ENCODE data around the gene SANBR. TPM values are rescaled to one million over a fixed set of nuclear protein-coding genes. Genes with fewer than 3 reads are reported as not detected.
"Not testable (repeated sequence)": the region's sequence is repeated elsewhere in the genome, so short reads cannot be mapped to it uniquely, and the experiment has no call there.

Gene SANBR
- total RNA-seq, 1 experiment from 2014 or later = 10.1 TPM

GRCh38 chr2:61029533-61029932 is 36.1 kb upstream of the SANBR start:
- Histone ChIP-seq H3K79me1 (ENCODE audit: insufficient read depth, low read depth, low read length, poor library complexity, severe bottlenecking) (peaks cover 3% of the 10 kb centered on the region), H3K23me2 (ENCODE audit: insufficient read length, low read depth, low read length, poor library complexity, severe bottlenecking) (no peaks in the 10 kb centered on the region), H3K18ac (ENCODE audit: insufficient read length, low read depth, low read length) (no peak overlapping the region), H3K9ac (ENCODE audit: extremely low read depth, insufficient read length, low read length) (no peak overlapping the region), H2BK15ac (ENCODE audit: low read depth, low read length) (no peak overlapping the region), H2BK20ac (ENCODE audit: low read depth, low read length, poor library complexity, severe bottlenecking) (no peak overlapping the region), H3K4me2 (ENCODE audit: insufficient read depth, insufficient read length, low read length) (no peak overlapping the region), H3K56ac (ENCODE audit: insufficient read length, low read depth, low read length) (no peak overlapping the region), H3K23ac (ENCODE audit: insufficient read length, low read depth, low read length) (no peak overlapping the region), H2AFZ (ENCODE audit: low read length) (no peak overlapping the region), H4K8ac (replicated peaks; ENCODE audit: insufficient read length, low read depth, low read length) (no peak overlapping the region), H4K5ac (ENCODE audit: insufficient read length, low read depth, low read length) (no peak overlapping the region), H3K9me3 (ENCODE audit: control insufficient read depth, low read depth, low read length) (no peaks in the 10 kb centered on the region), H3K14ac (ENCODE audit: insufficient read depth, low read length) (no peak overlapping the region), H3K4ac (ENCODE audit: low read depth, low read length) (no peak overlapping the region), H3K27me3 (ENCODE audit: insufficient read depth, low read length) (no peaks in the 10 kb centered on the region), H4K91ac (ENCODE audit: insufficient read length, low read depth, low read length) (no peak overlapping the region), H2BK5ac (ENCODE audit: insufficient read length, low read length) (no peak overlapping the region), H2BK12ac (ENCODE audit: insufficient read length, low read depth, low read length) (no peak overlapping the region), H4K20me1 (ENCODE audit: control insufficient read depth, insufficient read depth, insufficient read length) (no peaks in the 10 kb centered on the region), H3K4me1 (ENCODE audit: insufficient read depth, low read length) (no peaks in the 10 kb centered on the region), H2BK120ac (ENCODE audit: low read depth, low read length, poor library complexity, severe bottlenecking) (no peak overlapping the region), H3K27ac (ENCODE audit: insufficient read length, low read depth, low read length) (no peak overlapping the region), H3T11ph (ENCODE audit: low read length) (no peak overlapping the region), H3K79me2 (ENCODE audit: insufficient read depth, low read length) (no peaks in the 10 kb centered on the region), H2AK5ac (ENCODE audit: insufficient read length, low read length) (no peak overlapping the region)
- no peak; the same call in 2 of the 3 replicates for TF ChIP-seq CTCF (conservative IDR thresholded peaks at IDR 0.05)
- no CpG with 5 or more reads among the region's 3 CpGs for WGBS (ENCODE audit: extremely low coverage, insufficient read length, low lambda C conversion rate)
- Mint-ChIP-seq H3K4me3 (no peak overlapping the region), H3K27ac (no peak overlapping the region), H3K27me3 (ENCODE audit: low read depth) (no peaks in the 10 kb centered on the region), H3K9me3 (peaks cover 2 to 7% of the 10 kb centered on the region in 2 experiments; a peak in 4 of 5 replicates), H3K36me3 (ENCODE audit: insufficient read depth in 1 of 3, low read depth in 3 of 3) (peaks cover 22 to 40% (median 31%) of the 10 kb centered on the region in 3 experiments), H3K4me1 (no peaks in the 10 kb centered on the region)
- DNase-seq = no peak

GRCh38 chr2:61034592-61034991 is 31.1 kb upstream of the SANBR start:
- not testable (repeated sequence) for H3K4me2 ChIP-seq (ENCODE audit: insufficient read depth, insufficient read length, low read length); H3K56ac ChIP-seq (ENCODE audit: insufficient read length, low read depth, low read length); H3K18ac ChIP-seq (ENCODE audit: insufficient read length, low read depth, low read length); H3K27me3 Mint-ChIP-seq (ENCODE audit: low read depth); H4K91ac ChIP-seq (ENCODE audit: insufficient read length, low read depth, low read length); H3K79me2 ChIP-seq (ENCODE audit: insufficient read depth, low read length); H3K79me1 ChIP-seq (ENCODE audit: insufficient read depth, low read depth, low read length, poor library complexity, severe bottlenecking); H2AK5ac ChIP-seq (ENCODE audit: insufficient read length, low read length); H3K27ac ChIP-seq (ENCODE audit: insufficient read length, low read depth, low read length); H2BK20ac ChIP-seq (ENCODE audit: low read depth, low read length, poor library complexity, severe bottlenecking); H4K8ac ChIP-seq (replicated peaks; ENCODE audit: insufficient read length, low read depth, low read length); H3K4ac ChIP-seq (ENCODE audit: low read depth, low read length); H3K4me1 ChIP-seq (ENCODE audit: insufficient read depth, low read length); H4K5ac ChIP-seq (ENCODE audit: insufficient read length, low read depth, low read length); H2BK120ac ChIP-seq (ENCODE audit: low read depth, low read length, poor library complexity, severe bottlenecking); H2AFZ ChIP-seq (ENCODE audit: low read length); H3K4me3 Mint-ChIP-seq; H3K4me1 Mint-ChIP-seq; H2BK12ac ChIP-seq (ENCODE audit: insufficient read length, low read depth, low read length); H3K9ac ChIP-seq (ENCODE audit: extremely low read depth, insufficient read length, low read length); H2BK15ac ChIP-seq (ENCODE audit: low read depth, low read length); DNase-seq; H3K23me2 ChIP-seq (ENCODE audit: insufficient read length, low read depth, low read length, poor library complexity, severe bottlenecking); H3K27me3 ChIP-seq (ENCODE audit: insufficient read depth, low read length); H3K9me3 ChIP-seq (ENCODE audit: control insufficient read depth, low read depth, low read length); H2BK5ac ChIP-seq (ENCODE audit: insufficient read length, low read length); H3K27ac Mint-ChIP-seq; H3K14ac ChIP-seq (ENCODE audit: insufficient read depth, low read length); H3K23ac ChIP-seq (ENCODE audit: insufficient read length, low read depth, low read length); H4K20me1 ChIP-seq (ENCODE audit: control insufficient read depth, insufficient read depth, insufficient read length); H3T11ph ChIP-seq (ENCODE audit: low read length)
- H3K36me3 Mint-ChIP-seq (ENCODE audit: insufficient read depth in 1 of 3, low read depth in 3 of 3) = peaks cover 52 to 74% (median 65%) of the 10 kb centered on the region in 3 experiments
- no CpG with 5 or more reads among the region's 9 CpGs for WGBS (ENCODE audit: extremely low coverage, insufficient read length, low lambda C conversion rate)
- peaks cover 39 to 48% of the 10 kb centered on the region in 2 experiments for H3K9me3 Mint-ChIP-seq

Data from H9 (cell line).